Uterus (tissue), 2 donors: ENCODE measurements around the gene CYP3A5.

Experiments used
- CTCF ChIP-seq, 4 experiments: fragments of 200-600 bp in 2 of 4; fragments of 450-650 bp in 2 of 4; sonication (generic) in 2 of 4; IDR thresholded peaks; one replicate each; pipeline ENCODE4 v1.5.1; 2016 to 2019; ENCODE audit warnings: antibody characterized with exemption in 4 of 4, mild to moderate bottlenecking in 2 of 4, moderate library complexity in 1 of 4
- POLR2A ChIP-seq, 2 donors: fragments of 450-650 bp; IDR thresholded peaks; one replicate each; pipeline ENCODE4 v1.6.1; 2016; ENCODE audit warnings: antibody characterized with exemption in 2 of 2, mild to moderate bottlenecking in 1 of 2, moderate library complexity in 1 of 2

GRCh38 chr7:99617192-99617781 is 62.5 kb downstream of the CYP3A5 start:
- TF ChIP-seq CTCF (IDR thresholded peaks at IDR 0.05) (no peak), POLR2A (IDR thresholded peaks at IDR 0.05) (no peak)
